ENCODE data around the gene ODAD4.

DNA sequence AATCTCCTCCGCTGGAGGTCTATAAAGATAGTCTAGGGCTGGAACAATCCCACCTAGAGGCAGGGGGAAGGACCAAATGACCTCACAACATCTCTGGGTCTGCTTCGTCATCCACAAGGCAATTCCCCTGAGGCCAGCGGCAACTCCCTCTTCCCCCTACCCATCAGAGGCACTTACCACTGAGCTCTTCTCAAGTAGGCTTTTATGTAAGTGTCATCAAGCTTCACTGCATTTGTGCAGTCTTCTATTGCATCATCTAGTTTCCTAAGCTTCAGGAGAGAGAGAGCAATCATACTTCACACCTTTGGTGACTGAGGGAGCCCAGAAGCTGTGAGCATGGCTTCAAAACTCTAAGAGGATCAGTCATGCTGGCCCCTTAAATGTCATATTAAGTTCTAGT is 57.2 kb downstream of the ODAD4 start:
- TF ChIP-seq SP1 (IDR thresholded peaks at IDR 0.05; ENCODE audit: low read depth, low read length): no peak
- TF ChIP-seq YY1 (IDR thresholded peaks at IDR 0.05; ENCODE audit: low read depth, low read length): no peak
- no peak for TF ChIP-seq POLR2A (IDR thresholded peaks at IDR 0.05; ENCODE audit: control extremely low read depth in 1 of 2, low read depth in 2 of 2, low read length in 2 of 2)
- TF ChIP-seq CTCF (IDR thresholded peaks at IDR 0.05; ENCODE audit: control extremely low read depth in 1 of 3, insufficient read depth in 1 of 3, low read depth in 1 of 3, low read length in 3 of 3): no peak
- no peak for TF ChIP-seq ATF3 (IDR thresholded peaks at IDR 0.05; ENCODE audit: insufficient read depth, low read depth, low read length)
- TF ChIP-seq USF2 (IDR thresholded peaks at IDR 0.05; ENCODE audit: low read length): no peak
- no peak for TF ChIP-seq JUN (IDR thresholded peaks at IDR 0.05; ENCODE audit: low read depth, low read length)
- TF ChIP-seq EZH2 (IDR thresholded peaks at IDR 0.05; ENCODE audit: low read depth, low read length, severe bottlenecking): no peak
- TF ChIP-seq RAD21 (IDR thresholded peaks at IDR 0.05 in 1 of 2, conservative IDR thresholded peaks at IDR 0.05 in 1 of 2; ENCODE audit: low read depth in 2 of 2, low read length in 2 of 2): no peak
- no peak for TF ChIP-seq CHD1 (IDR thresholded peaks at IDR 0.05; ENCODE audit: low read depth, low read length)
- no peak for TF ChIP-seq RNF2 (IDR thresholded peaks at IDR 0.05; ENCODE audit: borderline replicate concordance, low read depth, low read length, missing control alignments, poor library complexity, severe bottlenecking)
- TF ChIP-seq SP4 (IDR thresholded peaks at IDR 0.05; ENCODE audit: low read length): no peak
- TF ChIP-seq MAX (IDR thresholded peaks at IDR 0.05): no peak
- no peak for TF ChIP-seq EP300 (IDR thresholded peaks at IDR 0.05; ENCODE audit: borderline replicate concordance in 1 of 2, low read depth in 2 of 2, low read length in 2 of 2)

All from H1 (cell line).